HG02973 (cell line): ENCODE data around the gene SH3GL1.

Experiments
- ATAC-seq: cut with Tn5 transposase; IDR thresholded peaks from one replicate; pipeline ENCODE4 v1.9.1; 2021; ENCODE audit warnings: moderate library complexity; ENCODE audit not compliant: unreplicated experiment

SH3GL1 gene

DNA sequence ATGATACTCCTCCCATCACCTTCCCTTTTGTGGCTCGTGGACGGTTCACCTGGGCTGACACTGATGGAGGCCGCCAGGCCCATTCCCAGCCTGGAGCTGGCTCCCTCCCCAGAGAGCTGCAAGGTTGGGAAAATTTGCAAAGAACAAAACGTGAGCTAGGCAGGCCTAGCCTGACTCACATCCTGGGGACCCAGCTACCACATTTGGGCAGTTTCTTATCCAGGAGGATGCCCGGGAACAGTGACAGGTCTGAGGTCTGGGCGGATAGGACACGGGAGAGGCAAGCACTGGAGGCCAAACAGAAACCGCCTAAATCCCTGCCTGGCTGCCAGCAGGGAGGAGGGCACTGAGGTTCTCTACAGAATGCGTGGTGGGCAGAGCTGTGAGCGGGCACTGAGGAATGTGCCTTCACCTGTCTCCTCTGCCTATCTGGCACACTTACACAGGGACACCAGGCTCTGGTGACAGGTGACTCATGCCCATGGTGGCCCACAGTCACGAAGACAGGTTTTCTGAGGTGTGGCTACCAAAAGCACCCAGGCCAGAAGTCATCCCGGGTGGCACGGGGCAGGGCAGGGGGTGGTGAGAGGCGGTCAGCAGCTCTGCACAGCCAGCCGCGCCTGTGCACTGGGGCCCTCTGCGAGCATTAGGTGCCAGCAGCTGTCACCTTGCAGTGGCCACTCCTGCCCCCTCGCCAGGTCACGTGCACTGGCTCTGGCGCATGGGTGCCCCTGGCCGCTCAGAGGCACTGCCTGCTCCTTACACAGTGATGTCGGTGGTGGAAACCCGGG is 23.2 kb downstream of the SH3GL1 start:
- ATAC-seq, result no peak

DNA sequence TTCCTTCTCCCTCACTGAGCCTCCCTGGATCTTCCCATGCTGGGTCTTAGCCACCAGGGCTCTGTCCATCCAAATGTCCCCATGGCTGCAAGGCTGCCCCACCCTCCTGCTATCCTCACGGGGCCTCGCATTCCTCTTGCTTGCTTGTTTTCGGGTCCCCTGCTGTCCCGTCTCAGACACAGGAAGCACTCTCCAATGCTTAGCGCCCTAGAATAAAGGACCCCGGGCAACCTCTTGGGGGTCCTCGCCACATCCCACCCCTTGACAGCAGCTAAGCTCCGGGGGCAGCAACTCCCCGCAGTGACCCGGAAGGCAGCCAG is 23.7 kb downstream of the SH3GL1 start:
- ATAC-seq, result no peak

DNA sequence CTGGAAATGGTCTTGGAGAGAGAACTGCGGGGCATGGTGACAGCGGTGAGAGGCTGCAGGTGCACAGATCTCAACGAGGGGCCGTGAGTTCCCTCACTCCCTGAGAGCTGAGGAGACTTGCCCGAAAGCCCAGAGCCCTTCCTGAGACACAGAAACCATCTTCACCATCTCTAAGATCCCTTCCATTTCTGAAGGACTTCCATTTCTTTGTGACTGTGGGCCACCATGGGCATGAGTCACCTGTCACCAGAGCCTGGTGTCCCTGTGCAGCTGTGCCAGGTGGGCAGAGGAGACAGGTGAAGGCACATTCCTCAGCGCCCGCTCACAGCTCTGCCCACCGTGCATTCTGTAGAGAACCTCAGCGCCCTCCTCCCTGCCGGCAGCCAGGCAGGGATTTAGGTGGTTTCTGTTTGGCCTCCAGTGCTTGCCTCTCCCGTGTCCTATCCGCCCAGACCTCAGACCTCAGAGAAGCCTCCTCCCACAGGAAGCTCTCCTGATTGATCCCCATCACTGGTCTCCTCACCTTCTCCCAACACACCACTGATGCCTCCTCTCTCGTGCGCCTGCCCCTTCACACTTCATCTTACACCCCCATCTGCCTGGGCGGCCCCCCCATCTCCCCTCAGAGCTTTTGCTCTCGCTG is 24.2 kb downstream of the SH3GL1 start:
- no peak for ATAC-seq

DNA sequence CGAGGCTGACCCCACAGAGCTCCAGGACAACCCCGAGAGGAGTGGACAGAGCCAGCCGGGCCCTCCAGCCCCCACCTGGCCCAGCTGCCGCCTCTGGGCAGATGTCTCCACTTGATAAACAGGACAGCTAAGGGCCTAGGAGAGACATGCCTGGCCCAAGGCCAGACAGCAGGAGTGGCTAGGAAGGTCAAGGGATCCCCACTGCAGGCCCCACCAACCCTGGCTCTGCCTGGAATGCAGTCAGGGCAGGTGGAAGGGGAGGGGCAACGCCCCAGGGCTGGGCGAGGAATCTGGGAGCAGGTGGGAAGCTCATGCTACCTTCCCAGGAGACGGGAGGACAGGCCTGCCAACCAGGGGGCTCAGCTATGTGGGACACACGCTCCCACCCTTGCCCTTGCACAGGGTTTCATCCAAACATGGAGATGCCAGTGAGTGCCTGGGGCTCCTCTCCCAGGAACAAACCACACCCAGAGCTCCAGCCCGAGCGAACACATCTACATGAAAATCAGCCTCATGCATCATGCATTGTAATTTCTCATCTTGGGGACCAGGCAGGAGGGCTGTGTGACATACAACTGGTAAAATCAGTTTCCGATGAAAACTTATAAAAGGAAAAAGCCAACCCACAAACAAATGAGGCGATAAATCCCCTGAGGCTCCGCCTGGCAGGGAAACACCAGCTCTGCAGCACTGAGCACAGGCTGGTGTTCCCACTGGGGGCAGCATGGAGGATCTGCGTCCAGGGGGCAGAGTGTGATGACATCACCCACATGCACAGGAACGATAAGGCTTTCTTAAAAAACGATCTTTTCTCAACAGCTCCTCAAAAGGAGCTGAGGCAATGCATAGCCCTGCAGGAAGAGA is 25.0 kb downstream of the SH3GL1 start:
- no peak for ATAC-seq

DNA sequence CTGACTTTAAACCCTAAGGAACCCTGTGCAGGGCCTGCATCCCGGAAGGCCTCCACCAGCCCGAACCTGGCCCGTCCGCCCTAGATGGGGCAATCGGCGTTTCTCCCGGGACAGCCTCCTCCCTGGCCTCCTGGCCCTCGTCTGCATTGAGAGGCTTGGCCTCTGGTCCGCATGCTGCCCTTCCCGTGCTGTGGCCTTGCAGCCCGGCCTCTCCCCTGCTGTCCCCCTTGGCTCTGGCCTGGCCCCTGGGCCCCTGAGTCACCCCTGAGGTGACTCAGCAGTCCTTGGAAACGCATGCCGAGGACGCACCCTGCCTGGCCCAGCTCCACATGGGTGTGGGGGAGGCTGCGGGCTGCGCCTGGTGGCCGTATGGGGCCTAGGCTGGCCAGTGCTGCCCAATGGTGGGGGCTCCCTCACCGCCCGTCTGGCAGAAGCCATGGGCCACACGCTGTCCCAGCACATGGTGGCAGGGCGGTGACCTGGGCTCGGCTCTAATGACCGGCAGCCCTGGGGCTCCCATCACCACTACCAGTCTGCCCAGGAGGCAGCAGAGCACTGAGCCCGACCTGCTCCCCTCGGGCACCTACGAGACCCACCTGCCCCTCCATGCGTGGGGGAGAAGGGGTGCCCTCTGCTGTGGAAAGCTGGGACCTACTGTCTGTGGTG is 25.7 kb downstream of the SH3GL1 start:
- no peak for ATAC-seq

DNA sequence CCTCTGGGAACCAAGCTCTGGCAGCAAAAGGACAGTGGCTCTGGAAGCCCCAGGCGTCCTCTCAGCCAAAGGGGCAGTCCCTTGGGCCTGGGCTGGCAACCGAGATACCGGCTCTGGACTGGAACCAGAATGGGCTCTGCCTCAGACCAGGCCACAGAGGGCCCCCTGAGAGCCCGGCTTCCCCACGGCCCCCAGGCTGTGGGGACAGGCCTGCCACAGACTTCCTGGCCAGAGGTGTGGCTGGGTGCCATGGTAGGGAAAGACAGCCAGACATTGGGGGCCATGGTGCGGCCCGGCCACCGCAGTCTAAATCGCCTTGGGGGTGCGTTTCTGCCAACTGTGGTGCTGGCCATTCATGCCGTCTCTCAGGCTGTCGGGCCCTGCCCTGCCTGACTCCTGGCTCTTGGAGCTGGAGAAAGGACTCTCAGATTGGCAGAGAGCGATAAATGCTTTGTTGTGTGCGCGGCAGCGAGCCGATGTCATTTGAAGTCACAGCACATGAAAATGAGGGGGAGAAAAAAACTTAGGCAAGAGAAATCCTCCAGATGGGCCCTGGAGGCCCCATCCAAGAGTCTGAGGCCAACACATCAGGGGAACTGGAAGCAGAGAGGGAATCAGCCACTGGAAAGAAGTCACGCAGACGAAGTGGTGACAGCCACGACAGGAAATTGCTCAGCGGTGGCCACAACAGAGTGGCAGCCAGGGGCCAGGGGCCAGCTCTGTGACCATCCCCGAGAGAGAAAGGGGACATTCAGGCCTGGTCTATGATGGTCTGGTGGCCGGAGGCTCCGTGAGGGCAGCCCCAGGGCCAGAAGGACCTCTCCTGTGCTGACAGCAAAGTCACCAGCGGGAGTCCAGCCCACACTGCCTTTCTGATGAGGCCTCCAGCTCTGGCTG is 26.5 kb downstream of the SH3GL1 start:
- no peak for ATAC-seq

DNA sequence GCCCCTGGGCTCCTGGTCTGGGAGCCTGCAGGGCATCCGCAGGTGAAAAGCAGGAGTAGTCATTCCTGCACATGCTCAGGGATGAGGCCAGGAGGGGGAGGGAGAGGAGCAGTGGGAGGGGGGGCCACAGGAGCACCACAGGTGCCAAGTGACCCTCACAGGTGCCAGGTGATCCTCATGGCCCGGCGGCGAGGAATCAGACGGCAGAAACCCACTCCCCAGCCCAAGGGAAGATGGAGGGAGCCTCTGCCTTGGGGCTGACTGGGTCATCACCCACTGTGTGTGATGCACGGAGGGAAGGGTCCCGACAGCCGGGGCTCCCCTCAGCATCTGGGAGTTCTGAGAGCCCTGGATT is 27.4 kb downstream of the SH3GL1 start:
- ATAC-seq, result no peak

DNA sequence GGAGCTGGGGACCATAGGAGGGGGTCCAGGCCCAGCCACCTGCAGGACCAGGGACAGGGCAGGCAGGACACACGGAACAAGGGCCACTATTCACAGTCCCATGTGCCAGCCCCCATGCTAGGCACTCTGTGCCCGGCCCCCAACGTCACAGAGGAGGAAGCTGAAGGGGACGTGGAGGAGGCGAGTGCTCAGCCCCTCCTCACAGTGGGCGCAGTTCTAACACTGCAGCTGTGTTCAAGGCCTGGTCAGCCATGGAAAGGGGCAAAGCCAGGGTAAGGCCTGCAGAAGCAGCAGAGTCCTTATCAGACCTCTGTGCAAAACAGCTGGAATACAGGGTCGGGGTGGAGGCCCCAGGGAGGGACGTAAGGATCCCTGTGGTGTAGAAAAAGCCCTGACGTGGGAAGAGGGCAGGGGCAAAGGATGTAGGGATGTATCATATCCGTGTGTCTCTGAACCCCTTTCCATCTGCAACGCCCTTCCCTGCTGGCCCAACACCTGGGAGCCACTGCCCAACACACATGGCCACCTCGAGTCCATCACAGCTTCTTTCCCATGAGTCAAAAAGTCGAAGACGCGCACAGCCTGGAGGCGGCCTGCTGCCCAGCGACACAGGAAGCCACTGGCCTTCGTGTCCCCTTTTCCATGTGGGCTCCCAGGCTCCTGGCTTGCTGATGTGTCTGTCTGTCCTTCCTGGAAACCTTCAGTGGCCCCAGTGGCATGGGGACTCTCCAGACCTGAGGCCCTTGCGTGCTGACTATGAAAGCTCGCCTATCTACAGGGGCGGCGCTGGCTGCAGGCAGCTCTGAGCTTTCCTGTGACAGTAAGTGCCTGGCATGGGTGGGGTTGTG is 28.0 kb downstream of the SH3GL1 start:
- ATAC-seq, result no peak

DNA sequence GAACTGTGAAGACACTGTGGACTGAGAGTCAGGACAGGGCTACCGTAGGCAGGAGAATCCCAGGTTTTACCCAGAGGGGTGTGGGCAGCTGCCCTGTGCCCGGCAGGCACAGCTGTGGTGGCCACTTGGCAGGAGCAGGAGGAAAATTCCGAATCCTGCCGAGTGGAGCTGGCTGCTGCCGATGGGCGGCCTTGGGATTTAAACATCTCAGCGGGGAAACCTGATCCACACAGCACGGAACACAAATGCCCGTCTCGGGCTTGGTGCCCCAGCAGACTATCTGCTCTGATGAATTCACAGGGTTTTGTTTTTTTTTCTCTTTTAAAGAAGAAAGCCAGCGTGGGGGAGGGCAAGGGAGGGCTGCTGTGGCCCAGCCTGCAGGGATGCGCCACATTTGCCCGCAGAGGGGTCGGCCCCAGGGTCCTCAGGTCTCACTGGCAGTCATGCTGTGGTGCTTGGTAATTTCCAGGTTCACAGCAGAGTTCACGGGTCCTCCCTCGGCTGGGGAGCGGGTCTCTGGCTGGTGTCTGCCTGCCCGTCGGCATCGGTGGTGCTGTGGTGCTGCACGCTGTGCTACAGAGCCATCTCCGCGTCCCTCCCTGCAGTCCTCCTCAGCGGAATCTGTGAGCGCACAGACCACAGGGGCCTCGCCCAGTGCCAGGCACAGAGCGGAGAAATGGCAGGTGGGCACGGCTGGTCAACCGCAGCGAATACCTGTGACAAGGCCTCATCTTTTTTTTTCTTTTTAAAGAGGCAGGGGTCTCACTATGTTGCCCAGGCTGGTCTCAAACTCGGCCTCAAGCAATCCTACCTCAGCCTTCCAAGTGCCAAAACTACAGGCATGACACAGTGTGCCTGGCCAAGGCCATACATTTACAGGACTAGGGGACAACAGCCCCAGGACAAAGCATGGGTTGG is 28.8 kb downstream of the SH3GL1 start:
- ATAC-seq, result no peak

DNA sequence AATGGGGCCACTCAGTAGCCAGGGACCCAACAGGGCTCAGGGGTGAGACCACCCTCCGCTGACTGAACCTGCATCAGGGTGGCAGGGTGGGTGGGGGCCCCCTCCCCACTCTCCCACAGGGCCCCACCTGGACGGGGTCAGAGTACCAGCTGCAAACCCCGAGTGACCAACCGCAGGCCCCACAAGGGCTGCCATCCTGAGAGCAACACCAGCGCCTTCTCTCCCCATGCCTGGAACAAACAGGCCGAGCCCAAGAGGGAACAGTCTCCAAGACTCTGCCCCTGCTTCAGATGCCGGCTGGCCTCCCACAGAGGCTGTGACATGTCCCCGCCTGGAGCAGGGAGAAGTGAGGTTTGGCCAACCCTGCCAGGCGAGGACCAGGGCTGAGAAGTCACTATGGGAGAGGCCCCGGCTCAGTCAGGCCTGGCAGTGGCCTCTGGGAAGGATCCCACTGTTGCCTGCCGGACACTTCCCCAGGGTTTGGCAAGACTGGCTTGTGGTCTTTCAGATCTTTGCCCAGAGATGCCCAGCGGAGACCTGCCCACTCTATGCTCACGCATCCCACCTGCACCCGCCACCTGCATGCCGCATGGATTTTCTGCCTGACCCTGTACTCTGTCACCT is 29.8 kb downstream of the SH3GL1 start:
- ATAC-seq, result no peak

DNA sequence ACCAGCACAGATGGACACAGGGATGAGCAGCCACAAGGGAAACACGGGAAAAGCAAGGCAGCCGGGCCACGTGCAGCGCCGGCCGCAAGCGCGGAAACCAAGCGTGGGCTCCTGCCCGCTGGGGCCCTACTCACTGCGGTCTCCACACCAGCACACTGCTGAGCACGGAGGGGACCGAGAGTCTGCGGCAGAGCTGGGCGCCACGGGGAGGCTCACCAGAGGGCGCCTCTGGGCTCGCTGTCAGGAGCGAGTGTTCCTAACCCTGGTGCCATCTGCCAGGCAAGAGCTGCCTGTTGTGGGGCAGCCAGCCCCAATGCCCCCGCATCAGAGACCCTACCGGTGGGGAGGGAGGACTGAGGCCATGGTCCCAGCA is 30.5 kb downstream of the SH3GL1 start:
- no peak for ATAC-seq

DNA sequence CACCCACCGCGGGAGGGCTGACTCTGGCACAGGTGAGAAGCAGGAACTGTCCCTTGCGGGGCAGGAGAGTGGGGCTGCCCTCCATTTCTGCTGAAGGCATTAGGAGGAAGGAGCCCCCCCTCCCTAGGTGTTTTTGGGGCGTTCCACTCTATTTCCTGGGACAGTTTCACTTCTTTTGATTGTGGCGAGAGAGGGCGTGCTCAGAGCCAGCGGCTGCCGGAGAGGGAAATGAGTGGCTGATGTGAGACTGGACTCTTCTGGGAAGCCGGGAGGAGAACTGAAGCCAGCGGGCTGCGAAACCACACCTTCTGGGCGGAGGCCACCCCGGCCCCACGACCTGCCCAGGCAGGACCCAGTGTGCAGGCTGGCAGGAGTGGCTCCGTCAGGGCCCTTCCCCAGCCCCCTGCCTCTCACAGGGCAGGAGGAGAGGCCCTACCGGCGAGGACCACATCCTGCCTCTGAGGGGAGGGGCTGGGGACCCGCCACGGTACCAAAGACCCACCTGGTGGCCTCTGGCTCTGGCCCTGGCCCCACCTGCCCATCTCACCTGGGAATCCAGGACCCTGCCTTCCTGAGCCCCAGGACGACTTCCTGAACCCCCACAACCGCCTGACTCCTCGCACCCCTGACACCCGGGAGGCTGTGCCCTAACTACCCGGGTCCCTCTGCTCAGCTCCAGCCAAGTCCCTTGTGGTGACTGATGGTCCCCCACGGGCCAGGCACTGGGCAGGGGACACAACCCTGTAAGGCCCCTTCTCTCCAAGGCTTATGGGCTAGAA is 31.0 kb downstream of the SH3GL1 start:
- ATAC-seq, result peak; percentile 47

DNA sequence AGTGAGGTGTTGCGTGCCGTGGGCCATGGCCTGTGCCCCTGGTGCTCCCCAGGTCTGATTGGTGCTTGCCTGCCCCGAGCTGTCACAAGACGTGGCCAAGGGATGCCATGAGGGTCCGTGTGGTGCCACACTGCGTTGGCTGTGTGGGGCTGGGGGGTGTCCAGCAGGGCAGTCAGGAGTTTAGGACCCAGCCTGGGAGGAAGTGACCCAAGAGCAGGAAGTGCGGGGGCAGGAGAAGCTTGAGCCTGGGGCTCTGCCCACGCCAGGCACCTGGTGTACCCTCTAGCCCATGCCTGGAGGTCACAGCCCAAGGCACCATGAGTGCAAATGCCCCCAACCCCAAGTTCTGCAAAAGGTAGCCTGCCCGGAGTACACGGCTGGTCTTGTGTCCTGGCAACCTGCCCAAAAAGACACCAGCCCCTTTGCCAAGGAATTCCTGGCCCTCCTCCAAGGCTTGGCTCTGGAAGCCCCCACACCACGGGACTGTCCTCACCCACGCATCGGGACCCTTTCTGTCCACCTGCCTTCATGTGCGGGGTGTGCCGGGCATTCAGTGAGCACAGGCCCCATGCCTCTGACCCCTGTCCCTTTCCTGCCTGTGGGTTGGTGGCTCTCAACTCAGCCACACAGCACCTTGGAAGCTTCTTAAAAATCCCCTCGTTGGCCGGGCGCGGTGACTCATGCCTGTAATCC is 32.1 kb downstream of the SH3GL1 start:
- no peak for ATAC-seq

DNA sequence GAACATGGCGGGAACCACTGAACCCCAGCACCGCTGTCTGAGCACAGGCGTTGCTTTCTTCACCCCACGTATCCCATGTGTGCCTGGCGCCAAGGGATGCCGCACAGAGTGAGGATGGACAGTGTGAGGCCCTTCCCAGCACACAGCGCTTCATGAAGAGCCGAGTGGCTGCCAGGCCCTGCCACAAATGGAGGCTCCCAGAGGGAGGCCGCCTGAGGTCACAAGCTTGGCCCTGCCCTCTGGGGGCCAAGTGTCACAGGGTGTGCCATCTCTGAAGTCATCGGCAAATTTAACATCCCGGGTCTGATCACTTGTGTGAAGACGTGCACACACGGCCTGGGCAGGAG is 32.6 kb downstream of the SH3GL1 start:
- no peak for ATAC-seq

DNA sequence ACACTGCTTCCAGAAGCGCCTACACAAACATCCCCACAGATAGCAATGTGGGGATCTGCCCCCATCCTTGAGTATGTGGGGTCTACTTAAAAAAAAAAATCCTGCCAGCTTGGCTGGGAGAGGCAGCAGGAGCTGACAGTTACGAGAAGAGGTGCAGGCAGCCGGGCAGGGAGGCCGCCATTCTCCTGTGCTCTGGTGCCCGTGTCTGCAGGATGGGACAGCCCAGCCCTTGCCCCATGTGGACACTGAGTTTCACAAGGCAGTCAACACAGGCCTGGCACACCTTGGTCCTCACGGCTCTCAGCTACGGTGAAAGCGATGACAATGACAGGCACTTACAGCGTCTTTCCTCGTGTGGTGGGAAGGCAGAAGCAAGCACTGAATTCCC is 33.0 kb downstream of the SH3GL1 start:
- no peak for ATAC-seq

DNA sequence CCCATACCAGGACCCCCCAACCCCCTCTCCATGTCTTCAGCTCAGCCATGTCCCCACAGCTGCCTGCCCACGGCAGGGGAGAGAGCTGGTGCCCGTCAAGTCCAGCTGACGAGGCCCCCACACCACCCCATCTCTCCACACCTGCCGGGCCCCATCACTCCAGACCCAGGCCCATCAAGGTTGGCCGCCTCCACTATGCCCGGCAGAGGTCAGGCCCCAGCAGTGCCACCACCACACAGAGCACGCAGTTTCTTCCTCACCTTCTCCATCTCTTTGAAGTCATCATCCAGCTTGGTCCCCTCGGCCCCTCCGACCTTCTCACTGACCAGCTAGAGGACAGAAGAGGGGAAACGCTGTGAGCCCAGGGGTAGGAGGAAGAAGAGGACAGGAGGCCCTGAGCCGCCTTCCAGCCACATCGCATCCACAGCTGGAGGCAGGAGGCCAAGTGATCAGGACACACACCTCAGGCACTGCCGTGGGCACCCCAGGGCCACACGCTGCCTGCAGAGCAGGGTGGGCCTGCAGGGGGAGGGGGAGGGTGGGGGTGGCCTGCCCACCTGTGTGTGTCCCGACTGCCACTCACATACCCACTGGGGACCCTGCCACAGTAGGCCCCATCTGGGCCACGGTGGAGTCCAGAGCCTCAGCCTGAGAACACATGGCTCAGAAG is 33.5 kb downstream of the SH3GL1 start:
- ATAC-seq, result no peak
